ENCODE measurements around the gene LMF1.

Gene LMF1

GRCh38 chr16:910181-910580, 60.6 kb downstream of the LMF1 start:
- no peak for DNase-seq

GRCh38 chr16:909281-910000, 61.3 kb downstream of the LMF1 start:
- no peak for DNase-seq

- DNase-seq, result no peak
Measured at GRCh38 chr16:908526-909155, 62.1 kb downstream of the LMF1 start.

- DNase-seq, result no peak
Measured at GRCh38 chr16:907842-908241, 62.9 kb downstream of the LMF1 start.

GRCh38 chr16:907361-907760, 63.4 kb downstream of the LMF1 start:
- DNase-seq, result no peak

- no peak for DNase-seq
Measured at GRCh38 chr16:906296-906695, 64.5 kb downstream of the LMF1 start.

GRCh38 chr16:901715-902601, 68.8 kb downstream of the LMF1 start:
- DNase-seq, result no peak

- DNase-seq, result no peak
Measured at GRCh38 chr16:901149-901548, 69.6 kb downstream of the LMF1 start.

- DNase-seq, result no peak
Measured at GRCh38 chr16:900211-900610, 70.6 kb downstream of the LMF1 start.

GRCh38 chr16:899683-900060, 71.1 kb downstream of the LMF1 start:
- no peak for DNase-seq

GRCh38 chr16:898761-899682, 71.8 kb downstream of the LMF1 start:
- no peak for DNase-seq

GRCh38 chr16:898216-898615, 72.6 kb downstream of the LMF1 start:
- DNase-seq, result no peak

GRCh38 chr16:897701-898100, 73.1 kb downstream of the LMF1 start:
- DNase-seq, result no peak

- no peak for DNase-seq
Measured at GRCh38 chr16:897200-897543, 73.6 kb downstream of the LMF1 start.

- DNase-seq, result no peak
Measured at GRCh38 chr16:896261-897199, 74.3 kb downstream of the LMF1 start.

- no peak for DNase-seq
Measured at GRCh38 chr16:895371-895770, 75.4 kb downstream of the LMF1 start.

GRCh38 chr16:894841-895240, 75.9 kb downstream of the LMF1 start:
- DNase-seq, result no peak

- DNase-seq, result no peak
Measured at GRCh38 chr16:894136-894535, 76.6 kb downstream of the LMF1 start.

GRCh38 chr16:893360-893759, 77.4 kb downstream of the LMF1 start:
- DNase-seq, result no peak

- no peak for DNase-seq
Measured at GRCh38 chr16:892536-893255, 78.1 kb downstream of the LMF1 start.

- no peak for DNase-seq
Measured at GRCh38 chr16:892006-892405, 78.8 kb downstream of the LMF1 start.
